ENCODE results near the gene IMPG2.

Gene IMPG2

DNA sequence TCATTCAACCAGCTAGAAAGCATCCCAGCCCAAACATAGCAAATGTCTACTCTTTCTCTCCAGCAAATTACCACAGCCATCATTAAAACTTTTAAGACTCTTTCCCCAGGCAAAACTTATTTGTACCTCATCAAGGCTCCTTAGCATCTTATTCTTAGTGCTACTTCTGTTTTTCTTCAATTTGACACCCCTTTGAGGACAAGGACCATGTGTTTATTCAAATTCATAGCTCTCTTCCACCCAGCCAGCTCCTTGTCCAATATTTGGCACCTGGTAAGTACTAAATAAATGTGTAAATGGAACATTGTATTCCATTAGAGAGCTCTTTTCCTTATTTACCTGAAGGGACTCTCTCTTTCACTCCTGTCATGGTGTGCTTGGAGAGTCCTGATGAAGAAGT, 89.8 kb downstream of the IMPG2 start:
- DNase-seq, result no peak

DNA sequence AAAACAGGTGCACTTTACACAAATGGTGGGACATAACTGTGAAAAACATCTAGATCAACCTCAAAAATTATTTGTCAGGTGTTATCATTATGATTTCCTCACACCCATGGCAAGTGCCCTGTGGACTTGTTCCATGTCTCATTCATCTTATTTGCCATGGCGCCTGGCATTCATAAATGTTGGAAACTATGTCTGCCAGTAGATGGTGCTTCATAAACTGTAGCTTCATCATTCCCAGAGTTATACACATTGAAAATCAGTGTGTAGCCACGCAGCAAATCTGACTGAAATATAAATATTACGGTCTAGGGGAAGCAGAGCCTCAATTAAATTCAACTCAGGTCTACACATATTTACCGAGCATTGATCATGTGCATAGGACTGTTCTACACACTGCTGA, 90.7 kb downstream of the IMPG2 start:
- no peak for DNase-seq

DNA sequence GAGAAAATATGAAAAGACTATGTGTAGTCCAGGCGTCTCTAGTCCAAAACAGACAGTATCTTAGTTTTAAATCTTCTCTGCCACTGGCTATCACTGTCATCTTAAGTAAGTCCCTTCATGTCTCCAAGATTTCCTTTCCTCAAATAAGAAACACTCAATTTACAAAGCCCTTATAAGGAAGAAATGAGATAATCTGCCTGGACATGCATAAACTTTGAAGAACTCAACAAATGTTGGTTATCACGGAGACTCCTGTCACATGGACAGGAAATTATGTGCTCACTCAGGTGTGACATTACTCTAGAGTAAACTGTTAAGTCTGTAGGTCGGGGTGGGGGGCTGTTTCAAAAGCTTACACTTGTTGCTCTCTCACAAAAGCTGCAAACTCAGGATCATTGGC, 91.9 kb downstream of the IMPG2 start:
- no peak for DNase-seq

DNA sequence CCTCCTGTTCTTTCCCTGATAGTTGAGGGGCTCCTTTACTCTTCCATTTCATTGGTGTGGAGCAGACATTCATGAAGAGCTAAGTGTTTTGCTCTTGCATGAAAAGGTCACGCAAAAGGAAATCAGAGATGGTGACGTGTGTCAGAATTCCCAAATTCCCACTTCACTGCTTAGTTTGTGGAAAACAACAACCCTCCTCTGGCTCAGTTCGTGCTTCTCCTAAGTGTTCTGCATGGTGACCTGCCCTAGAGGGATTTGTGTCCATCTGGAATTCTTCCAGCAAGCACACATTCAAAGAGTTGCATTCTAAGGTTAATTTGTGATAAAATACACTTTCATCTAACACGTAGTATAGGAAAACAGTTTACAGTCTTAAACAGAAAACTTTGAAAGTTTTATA, 95.6 kb downstream of the IMPG2 start:
- DNase-seq, result no peak

DNA sequence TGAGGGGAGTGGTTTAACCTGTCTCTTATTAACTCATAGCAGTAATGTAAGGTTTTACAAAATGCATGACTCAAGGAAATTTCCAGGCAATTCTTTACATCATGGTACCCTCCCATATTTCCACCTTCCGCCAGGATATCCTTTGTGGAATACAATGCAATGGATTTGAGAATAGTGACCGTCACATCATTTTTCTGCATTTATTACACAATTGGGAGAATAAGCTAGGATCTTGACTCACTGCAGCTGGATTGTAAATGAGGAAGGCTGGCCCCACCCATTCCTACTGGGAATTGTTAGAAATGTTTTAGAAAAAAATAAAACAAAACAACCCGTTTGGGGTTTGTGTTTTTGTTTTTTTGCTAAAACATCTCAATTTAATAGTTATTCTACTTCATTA, 97.4 kb downstream of the IMPG2 start:
- DNase-seq, result no peak

DNA sequence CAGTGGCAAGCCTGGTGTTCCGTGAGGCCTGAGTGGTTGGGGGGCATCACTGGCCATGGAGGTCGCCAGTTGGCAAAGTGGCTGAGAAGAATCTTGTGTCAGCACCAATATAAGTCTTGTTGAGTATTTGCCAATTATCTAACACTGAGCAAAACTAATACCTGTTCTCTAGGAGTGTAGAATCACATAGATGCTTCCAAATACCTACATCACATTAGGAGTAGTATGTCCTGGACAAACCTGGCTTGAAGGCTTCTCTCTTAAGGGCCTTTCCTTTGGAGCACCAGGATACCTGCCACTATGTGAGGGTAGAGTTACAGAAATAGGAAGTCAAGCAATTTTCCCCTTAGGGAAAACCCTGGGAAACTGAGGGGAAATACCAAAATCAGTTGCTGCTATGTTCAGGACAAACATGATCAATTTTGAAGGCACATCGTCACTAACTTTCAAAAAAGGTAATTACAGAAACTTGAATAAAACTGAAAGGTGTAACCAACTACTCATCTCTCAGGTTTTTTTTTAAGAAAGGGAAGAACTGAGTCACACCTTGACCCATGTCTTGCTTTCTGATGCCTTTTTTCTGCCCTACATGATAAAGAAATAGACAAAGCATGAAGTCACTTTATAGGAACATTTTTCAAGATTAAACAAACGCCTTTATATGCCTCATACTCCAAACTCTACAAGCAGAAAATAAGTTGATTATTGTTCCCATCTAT, 100.4 kb downstream of the IMPG2 start:
- no peak for DNase-seq

DNA sequence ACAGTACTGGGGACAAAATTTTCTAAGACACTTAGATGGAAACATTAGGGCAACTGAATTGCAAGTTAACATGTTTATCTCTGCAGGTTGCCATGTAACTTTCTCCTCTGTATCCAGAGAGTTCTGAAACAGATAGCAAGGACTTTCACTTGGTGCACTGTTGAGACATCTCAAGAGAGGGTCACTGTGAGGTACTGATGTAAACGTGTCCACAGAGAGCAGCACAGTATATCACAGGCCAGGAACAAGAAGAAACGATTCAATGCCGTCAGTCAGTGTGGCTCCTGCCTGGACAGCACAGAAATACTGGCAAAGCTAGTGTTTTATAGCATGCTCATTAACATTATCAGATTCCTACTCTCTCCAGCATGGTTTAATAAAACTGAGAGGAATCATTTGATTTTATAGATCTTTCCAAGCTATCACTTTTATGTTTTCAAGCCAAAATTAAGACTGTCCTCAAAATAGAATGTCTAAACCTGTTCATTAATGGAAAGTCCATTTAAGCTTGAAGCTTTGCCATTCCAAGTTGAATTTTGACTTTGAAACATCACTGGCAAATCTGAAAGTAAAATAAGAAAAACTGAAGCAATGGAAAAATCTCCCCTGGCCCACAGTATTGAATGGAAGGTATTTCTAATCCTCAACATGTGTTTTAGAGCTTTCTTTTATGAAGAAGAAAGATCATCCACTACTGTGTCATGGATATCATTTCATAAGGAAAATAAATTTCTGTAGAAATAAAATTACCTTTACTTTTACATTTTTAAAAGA, 102.7 kb downstream of the IMPG2 start:
- DNase-seq, result no peak

DNA sequence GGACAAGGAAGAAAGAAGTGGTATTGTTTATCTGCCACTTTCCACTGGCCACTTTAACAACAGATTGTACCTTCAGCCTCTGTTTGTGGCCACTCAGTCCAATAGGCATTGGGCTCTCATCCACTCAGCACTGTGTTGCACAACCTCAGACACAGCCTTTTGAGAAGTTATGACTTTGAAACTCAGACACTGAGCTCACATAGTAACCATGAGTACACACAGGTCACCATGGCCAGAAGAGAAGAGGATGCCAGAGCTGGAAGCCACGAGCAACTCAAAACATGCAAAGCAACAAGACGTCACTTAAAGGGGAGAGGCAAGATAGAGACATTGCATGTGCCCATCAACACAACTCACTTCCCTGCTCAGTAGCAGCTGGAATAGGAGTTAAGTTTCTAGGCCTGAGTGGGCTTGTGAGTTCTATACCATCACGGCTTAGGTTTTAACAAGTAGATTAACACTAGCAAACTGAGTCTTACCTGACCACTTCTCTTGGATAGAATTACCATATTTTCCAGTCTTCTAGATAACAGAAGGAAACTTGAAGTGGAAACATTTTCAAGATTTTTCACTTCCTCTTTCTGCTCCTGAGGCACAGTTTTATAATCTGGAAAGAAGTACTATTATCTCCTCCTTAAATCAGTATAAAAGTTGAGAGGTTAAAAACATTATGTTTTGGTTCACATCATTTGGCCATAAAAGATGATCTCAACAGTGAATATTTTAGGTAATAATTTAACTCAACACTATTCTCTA, 103.5 kb downstream of the IMPG2 start:
- DNase-seq, result no peak

DNA sequence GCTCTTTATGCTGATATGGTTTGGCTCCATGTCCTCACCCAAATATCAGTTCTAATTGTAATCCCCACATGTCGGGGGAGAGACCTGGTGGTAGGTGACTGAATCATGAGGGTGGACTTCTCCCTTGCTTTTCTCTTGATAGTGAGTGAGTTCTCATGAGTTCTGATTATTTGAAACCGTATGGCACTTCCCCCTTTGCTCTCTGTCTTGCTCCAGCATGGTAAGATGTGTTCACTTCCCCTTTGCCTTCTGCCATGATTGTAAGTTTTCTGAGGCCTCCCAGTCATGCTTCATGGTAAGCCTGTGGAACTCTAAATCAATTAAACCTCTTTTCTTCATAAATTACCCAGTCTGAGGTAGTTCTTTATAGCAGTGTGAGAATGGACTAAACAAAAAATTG, 107.6 kb downstream of the IMPG2 start:
- DNase-seq, result no peak

DNA sequence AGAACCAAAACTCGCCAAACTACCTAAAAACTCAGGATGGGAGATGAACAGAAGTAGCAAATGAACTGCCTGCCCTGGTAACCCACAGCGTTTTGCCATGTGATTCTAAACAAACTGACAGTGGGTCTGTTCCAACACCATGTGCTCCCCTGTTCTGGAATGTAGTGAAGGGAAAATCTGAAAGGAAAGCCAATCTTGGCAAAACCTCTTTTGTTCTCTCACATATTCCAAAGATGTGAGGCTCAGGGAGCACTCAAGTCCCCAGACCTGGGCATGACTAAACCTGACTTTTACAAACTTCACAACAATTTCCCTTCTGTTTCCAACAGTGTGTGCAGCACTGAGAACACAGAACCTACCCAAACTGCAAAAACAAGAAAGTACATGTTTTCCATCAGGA, 116.1 kb downstream of the IMPG2 start:
- no peak for DNase-seq

DNA sequence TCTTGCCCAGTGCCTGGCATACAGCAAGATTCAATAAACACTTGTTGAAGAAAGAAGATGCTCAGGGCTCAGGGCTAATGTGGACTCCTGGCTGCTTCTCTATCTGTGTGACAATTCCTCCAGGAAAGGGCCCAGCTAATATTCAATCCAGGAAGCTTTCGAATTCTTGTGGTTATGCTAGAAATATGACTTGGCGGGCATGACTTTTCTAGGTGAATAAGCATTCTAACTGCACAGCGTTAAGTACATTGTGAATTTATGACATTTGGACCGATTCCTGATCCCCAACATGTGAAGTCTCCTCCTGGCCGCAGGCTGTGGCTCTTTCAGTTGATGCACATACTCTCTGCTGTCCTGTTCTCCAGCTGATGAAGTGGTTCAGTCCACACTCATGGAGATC, 117.0 kb downstream of the IMPG2 start:
- no peak for DNase-seq

DNA sequence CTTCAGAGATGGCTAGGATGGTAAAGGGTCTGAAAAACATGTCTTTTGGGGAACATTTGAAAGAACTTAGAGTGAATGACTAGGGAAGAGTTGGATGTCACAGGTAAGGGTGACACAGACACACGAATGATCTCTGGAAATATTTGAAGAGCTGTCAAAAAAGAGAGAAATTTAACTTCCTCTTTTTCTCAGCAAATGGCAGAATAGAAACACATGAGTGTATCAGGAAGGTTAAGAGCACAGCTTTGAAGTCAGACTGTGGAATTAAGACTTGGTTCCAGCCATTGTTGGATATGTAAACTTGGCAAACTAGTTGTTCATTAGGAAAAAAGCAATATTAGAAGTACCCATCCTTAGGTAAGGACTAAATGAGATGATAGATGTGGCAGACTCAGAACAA, 117.7 kb downstream of the IMPG2 start:
- DNase-seq, result no peak

DNA sequence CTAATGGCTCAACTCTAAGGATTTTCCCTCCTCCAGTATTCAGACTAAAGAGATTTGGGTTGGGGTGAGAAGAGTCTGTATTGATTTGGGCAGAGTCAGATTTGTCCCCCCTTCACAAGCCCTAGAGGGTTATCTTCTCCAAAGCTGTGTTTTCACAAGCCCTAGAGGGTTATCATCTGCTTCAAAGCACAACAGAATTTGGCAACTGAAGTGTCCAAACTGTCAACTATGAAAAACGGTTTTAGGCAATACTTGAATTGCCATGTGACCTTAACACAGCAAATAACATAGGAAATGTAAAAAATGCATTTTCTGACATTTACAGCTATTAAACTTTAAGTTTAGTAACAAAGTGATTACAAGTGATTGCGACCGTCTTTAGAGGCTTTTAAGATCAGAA, 119.9 kb downstream of the IMPG2 start:
- no peak for DNase-seq

DNA sequence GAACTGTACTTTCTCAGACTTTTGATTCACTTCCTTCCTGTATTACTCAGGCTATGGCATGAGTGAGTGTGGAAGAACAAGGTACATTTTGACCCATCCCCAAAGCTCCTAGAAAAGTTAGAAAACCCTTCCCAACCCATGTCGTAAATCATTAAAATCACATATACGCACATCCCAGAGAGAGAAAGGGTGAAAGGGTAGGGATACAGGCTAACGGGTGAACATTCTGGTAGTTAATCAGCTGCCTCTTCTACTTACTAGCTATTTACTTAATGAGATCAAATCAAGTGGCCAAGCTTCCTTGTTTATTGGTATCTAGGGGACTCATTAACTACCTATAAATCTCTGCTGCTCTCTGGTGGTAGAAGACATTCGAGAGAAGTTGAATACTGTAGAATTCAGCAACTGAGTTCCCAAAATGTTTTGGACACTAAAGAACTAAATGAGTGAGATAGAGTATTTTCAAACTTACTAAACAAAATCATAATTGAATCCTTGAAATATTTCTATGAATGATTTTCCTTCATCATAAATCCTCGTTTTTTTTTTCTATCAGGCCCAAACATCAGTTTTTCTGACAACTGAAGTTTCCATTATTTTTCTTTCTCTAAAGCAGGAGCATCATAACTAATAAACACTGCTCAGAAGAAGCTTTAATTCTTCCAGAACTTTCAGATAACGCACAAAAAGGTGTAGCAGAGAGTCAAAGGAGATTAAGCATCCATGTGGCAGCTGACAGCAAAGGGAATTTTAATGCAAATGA, 124.2 kb downstream of the IMPG2 start:
- DNase-seq, result no peak

DNA sequence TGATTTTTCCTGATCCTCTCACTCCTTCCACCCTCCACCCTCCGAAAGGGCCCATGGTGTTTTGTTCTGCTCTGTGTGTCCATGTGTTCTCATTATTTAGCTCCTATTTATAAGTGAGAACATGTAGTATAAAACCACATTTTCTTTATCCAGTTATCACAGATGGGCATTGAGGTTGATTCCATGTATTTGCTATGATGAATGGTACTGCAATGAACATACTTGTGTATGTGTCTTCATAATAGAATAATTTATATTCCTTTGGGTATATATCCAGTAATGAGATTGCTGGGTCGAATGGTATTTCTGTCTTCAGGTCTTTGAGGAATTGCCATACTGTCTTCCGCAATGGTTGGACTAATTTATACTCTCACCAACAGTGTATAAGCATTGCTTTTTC, 126.0 kb downstream of the IMPG2 start:
- DNase-seq, result no peak

DNA sequence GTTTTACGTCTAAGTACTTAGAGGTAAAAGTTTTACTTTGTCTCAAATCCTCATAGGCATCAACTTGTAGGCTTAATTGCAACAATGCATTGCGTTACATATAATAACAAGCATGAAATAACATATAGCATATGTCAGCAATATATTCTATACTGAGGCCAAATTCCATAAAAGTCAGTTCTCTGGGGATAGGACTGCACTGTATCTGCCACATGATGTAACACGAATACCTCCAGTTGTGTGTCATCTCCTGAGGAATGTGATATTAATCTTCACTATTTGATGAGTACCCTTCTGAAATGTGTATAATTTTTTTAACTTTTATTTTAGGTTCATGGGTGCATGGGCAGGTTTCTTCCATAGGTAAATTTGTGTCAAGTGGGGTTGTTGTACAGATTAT, 126.4 kb downstream of the IMPG2 start:
- DNase-seq, result no peak

DNA sequence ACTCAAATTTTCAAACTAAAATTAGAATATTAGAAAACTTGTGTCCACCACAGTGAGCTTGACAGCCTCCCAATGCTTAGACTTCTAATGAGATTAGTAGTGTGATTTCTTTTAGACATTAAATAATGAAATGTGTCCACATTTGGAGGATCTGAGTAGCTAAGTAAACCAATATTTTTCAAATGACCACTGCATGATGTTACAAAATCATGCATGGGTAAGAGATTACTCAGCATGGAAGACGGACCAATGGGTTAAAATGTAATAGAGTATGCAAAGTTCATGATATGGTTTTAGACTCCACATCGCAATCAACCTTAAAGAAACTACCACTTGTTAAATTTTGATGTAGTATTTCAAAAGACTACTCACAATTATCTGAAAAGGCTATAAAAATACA, 130.6 kb downstream of the IMPG2 start:
- DNase-seq, result no peak

DNA sequence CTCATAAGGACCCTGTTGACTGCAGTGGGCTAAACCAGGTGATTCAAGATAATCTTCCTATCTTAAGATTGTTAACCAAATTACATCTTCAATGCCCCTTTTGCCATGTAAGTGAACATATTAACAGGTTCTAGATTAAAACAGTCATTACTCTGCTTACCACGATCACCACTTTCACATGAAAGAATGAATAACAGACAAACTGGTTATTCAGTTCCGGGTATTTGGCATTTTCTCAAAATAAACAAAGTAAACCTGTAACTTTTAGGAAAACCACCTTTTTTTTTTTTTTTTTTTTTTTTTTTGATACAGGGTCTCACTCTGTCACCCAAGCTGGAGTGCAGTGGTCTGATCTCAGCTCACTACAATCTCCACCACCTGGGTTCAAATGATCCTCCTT, 131.2 kb downstream of the IMPG2 start:
- DNase-seq, result no peak

DNA sequence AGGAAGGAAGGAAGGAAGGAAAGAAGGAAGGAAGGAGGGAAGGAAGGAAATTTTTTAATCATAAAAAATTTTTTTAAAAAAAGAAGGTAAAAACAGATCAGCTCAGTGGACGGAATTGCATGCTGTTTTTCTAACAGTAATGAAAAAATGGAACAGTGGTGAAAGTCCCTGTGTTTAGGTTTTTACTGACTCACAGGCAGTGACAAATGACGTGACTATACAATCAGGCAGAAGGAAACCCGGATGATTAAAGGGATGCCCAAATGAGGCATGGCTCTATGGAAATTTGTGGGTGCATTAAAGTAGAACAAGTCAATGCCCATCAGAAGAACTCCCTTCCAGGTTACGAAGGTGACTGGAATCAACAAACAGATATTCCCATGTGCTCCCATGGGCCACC, 135.0 kb downstream of the IMPG2 start:
- DNase-seq, result no peak

DNA sequence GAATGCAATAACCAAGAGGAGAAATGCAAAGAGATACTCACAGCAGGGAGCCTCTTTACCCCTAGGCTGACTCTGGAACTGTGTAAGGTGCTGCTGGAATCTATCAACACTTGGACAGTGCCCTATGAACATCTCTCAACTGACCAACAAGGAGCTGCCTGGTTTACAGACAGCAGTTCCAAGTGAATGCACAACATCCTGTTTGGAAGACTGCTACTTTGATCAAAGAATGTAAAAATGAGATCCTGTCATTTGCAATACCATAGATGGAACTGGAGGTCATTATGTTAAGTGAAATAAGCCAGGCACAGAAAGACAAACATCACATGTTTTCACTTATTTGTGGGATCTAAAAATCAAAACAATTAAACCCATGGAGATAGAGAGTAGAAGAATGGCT, 136.3 kb downstream of the IMPG2 start:
- DNase-seq, result no peak

DNA sequence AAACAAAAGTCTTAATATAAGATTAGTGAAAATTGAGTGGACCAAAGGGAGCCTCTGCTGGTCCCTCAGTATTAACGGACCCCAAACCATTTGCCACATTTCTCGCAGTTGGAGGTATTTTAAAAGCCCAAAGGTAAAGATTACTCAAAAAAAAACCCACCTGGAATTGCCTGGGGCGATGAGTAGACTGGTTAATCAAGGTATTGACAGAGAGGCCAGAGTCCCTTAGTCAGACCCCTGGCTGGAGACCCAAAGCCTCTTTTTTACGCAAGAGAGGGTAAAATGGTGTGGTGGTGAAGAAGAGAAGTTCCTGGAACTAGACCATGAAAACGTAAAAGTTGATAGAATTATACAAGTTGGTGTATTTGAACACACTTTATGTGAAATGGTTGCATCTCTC, 137.2 kb downstream of the IMPG2 start:
- no peak for DNase-seq

DNA sequence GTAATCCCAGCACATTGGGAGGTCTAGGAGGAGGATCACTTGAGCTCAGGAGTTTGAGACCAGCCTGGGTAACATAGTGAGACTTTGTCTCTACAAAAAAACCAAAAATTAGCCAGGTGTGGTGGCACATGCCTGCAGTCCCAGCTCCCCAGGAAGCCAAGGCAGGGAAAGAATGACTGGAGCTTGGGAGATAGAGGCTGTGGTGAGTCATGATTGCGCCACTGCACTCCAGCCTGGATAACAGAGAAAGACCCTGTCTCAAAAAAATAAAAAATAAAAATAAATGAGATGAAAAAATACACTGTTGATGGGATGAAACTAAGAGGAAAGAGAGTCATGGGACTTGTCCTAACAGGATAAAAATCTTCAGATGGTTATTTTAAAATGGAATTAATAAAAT, 137.6 kb downstream of the IMPG2 start:
- DNase-seq, result no peak

DNA sequence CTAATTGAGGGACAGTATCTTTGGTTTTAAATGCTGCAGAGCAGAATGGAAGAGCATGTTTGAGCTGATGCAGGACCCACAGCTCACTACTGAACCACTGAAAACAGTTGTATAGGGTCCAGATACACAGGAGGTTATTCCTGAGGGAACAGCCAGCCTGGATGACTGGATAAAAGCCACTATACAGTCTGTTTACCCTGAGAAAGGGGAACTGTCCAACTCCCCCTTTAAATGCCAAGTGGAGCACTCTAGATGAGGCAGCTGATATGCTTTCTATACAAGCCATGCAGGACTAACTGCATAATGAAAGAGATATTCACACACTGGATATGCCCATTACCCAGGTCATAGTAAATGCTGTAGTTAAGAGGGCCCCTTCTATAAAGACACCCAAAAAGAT, 138.6 kb downstream of the IMPG2 start:
- no peak for DNase-seq
